Brain microvascular endothelial cell (primary cell): ENCODE results near the gene TAS2R41.

ENCODE experiments used
- DNase-seq: peaks from one replicate; pipeline ENCODE4 v3.0.0-alpha.2; 2020
- H3K27ac ChIP-seq: fragments of 250-450 bp; sonication (Bioruptor Pico); 2 replicates; pipeline ENCODE4 v1.5.1; 2020; ENCODE audit warnings: mild to moderate bottlenecking, moderate library complexity
- H3K27me3 ChIP-seq: fragments of 250-450 bp; sonication (Bioruptor Pico); replicated peaks from 2 replicates; pipeline ENCODE4 v1.5.1; 2020; ENCODE audit warnings: mild to moderate bottlenecking
- H3K36me3 ChIP-seq: fragments of 250-450 bp; sonication (Bioruptor Pico); replicated peaks from 2 replicates; pipeline ENCODE4 v1.5.1; 2020; ENCODE audit warnings: mild to moderate bottlenecking
- H3K4me3 ChIP-seq: 2 replicates; pipeline ENCODE4 v1.5.1; 2011; ENCODE audit warnings: low read depth, mild to moderate bottlenecking, control low read depth, low read length, moderate library complexity
- CTCF ChIP-seq: IDR thresholded peaks from 2 replicates; pipeline ENCODE4 v1.5.1; 2011; ENCODE audit warnings: low read depth, mild to moderate bottlenecking, moderate library complexity, low read length, control low read depth, inconsistent platforms; ENCODE audit errors: missing control alignments
- in situ Hi-C: cut with HindIII; loops from 2 replicates; pipeline ENCODE4 v1.10.0; 2017; ENCODE audit warnings: low sequenced_read_pairs, low pct_ligation_motif_present

The TAS2R41 gene

GRCh38 chr7:143477501-143478150 lies at the start of gene TAS2R41:
TSS of gene TAS2R41 (plus strand) at chr7:143477873. CDS start at chr7:143477873, 0 bp downstream.
- Histone ChIP-seq H3K27me3 (no peaks in the 10 kb centered on the region), H3K27ac (no peak within 1 kb of the TSS), H3K36me3 (no peaks in the 10 kb centered on the region), H3K4me3 (no peak within 1 kb of the TSS)
- no peak for TF ChIP-seq CTCF
- DNase-seq, result no peak
- in situ Hi-C loops, result no loop called here

GRCh38 chr7:143429770-143430698 lies 47.6 kb upstream of the TAS2R41 start:
- no peaks in the 10 kb centered on the region for H3K27me3 ChIP-seq
- H3K36me3 ChIP-seq, result no peaks in the 10 kb centered on the region
- H3K4me3 ChIP-seq, result no peak overlapping the region
- no peak for DNase-seq
- no peak for TF ChIP-seq CTCF
- no peak overlapping the region for H3K27ac ChIP-seq
- in situ Hi-C loops, result no loop called here

- Histone ChIP-seq H3K27ac (no peak overlapping the region), H3K36me3 (no peaks in the 10 kb centered on the region), H3K4me3 (no peak overlapping the region), H3K27me3 (no peaks in the 10 kb centered on the region)
- TF ChIP-seq CTCF, result no peak
- in situ Hi-C loops, result no loop called here
- DNase-seq, result no peak
Measured at GRCh38 chr7:143431109-143431508, 46.6 kb upstream of the TAS2R41 start.

- in situ Hi-C loops, result no loop called here
- no peaks in the 10 kb centered on the region for H3K36me3 ChIP-seq
- H3K27me3 ChIP-seq, result no peaks in the 10 kb centered on the region
- no peak overlapping the region for H3K4me3 ChIP-seq
- H3K27ac ChIP-seq, result no peak overlapping the region
- no peak for TF ChIP-seq CTCF
- DNase-seq, result no peak
Measured at GRCh38 chr7:143433759-143434158, 43.9 kb upstream of the TAS2R41 start.

- TF ChIP-seq CTCF, result no peak
- in situ Hi-C loops, result no loop called here
- no peak overlapping the region for H3K4me3 ChIP-seq
- no peaks in the 10 kb centered on the region for H3K36me3 ChIP-seq
- H3K27ac ChIP-seq, result no peak overlapping the region
- no peak for DNase-seq
- H3K27me3 ChIP-seq, result no peaks in the 10 kb centered on the region
Measured at GRCh38 chr7:143434660-143435059, 43.0 kb upstream of the TAS2R41 start.
